ENCODE results near the gene IP6K1. TPM values are rescaled to one million over a fixed set of nuclear protein-coding genes. Genes with fewer than 3 reads are reported as not detected.
"Not testable (repeated sequence)": the region's sequence is repeated elsewhere in the genome, so short reads cannot be mapped to it uniquely, and the experiment has no call there.

IP6K1 gene
- total and polyA plus RNA-seq, 4 donors: 16.1 to 54.9 (median 32.5) TPM

GRCh38 chr3:49686769-49687423 lies 99.4 kb downstream of the IP6K1 start:
- 17 to 18% methylated on average over 29 to 44 of the region's 44 CpGs for WGBS, 2 donors
- not testable (repeated sequence) for H3K9me3 ChIP-seq (ENCODE audit: control insufficient read depth in 4 of 4, insufficient read depth in 3 of 4, low read length in 3 of 4); H3K4me3 ChIP-seq; H3K9ac ChIP-seq (ENCODE audit: insufficient read depth in 1 of 2, low read length in 2 of 2); H3K27me3 ChIP-seq (ENCODE audit: control insufficient read depth in 3 of 3, insufficient read depth in 3 of 3, low read length in 2 of 3); H3K27ac ChIP-seq (ENCODE audit: low read depth in 1 of 2, low read length in 1 of 2)
- H3K4me1 ChIP-seq (ENCODE audit: control insufficient read depth in 5 of 5, insufficient read depth in 5 of 5, low read length in 5 of 5): peaks cover 0 to 18% (median 6%) of the 10 kb centered on the region in 5 donors
- DNase-seq (peak; percentile 63 to 77 (median 63)), ATAC-seq (ENCODE audit: insufficient read depth, low FRiP score) (peak; percentile 67)
- H3K36me3 ChIP-seq (ENCODE audit: control insufficient read depth in 4 of 4, insufficient read depth in 4 of 4, low read length in 4 of 4): peaks cover 0 to 20% (median 9%) of the 10 kb centered on the region in 4 donors

- H3K9me3 ChIP-seq (ENCODE audit: control insufficient read depth in 4 of 4, insufficient read depth in 3 of 4, low read length in 3 of 4); H3K4me3 ChIP-seq; H3K27me3 ChIP-seq (ENCODE audit: control insufficient read depth in 3 of 3, insufficient read depth in 3 of 3, low read length in 2 of 3); H3K9ac ChIP-seq (ENCODE audit: insufficient read depth in 1 of 2, low read length in 2 of 2); H3K27ac ChIP-seq (ENCODE audit: low read depth in 1 of 2, low read length in 1 of 2): not testable (repeated sequence)
- peak; percentile 33 to 66 (median 63) for DNase-seq
- Histone ChIP-seq H3K36me3 (ENCODE audit: control insufficient read depth in 4 of 4, insufficient read depth in 4 of 4, low read length in 4 of 4) (peaks cover 0 to 21% (median 11%) of the 10 kb centered on the region in 4 donors), H3K4me1 (ENCODE audit: control insufficient read depth in 5 of 5, insufficient read depth in 5 of 5, low read length in 5 of 5) (peaks cover 0 to 18% (median 6%) of the 10 kb centered on the region in 5 donors)
- 1 to 3% methylated on average over 23 to 24 of the region's 29 CpGs for WGBS, 2 donors
- peak; percentile 59 for ATAC-seq (ENCODE audit: insufficient read depth, low FRiP score)
These were observed 100.0 kb downstream of the IP6K1 start for GRCh38 chr3:49686346-49686745.

- H3K27ac ChIP-seq (ENCODE audit: low read depth in 1 of 2, low read length in 1 of 2); ATAC-seq (ENCODE audit: insufficient read depth, low FRiP score); H3K9me3 ChIP-seq (ENCODE audit: control insufficient read depth in 4 of 4, insufficient read depth in 3 of 4, low read length in 3 of 4); H3K9ac ChIP-seq (ENCODE audit: insufficient read depth in 1 of 2, low read length in 2 of 2); DNase-seq; H3K27me3 ChIP-seq (ENCODE audit: control insufficient read depth in 3 of 3, insufficient read depth in 3 of 3, low read length in 2 of 3); H3K4me3 ChIP-seq: not testable (repeated sequence)
- Histone ChIP-seq H3K36me3 (ENCODE audit: control insufficient read depth in 4 of 4, insufficient read depth in 4 of 4, low read length in 4 of 4) (peaks cover 0 to 24% (median 14%) of the 10 kb centered on the region in 4 donors), H3K4me1 (ENCODE audit: control insufficient read depth in 5 of 5, insufficient read depth in 5 of 5, low read length in 5 of 5) (peaks cover 0 to 16% (median 6%) of the 10 kb centered on the region in 5 donors)
- WGBS, 2 donors: 15 to 20% methylated on average over 30 to 34 of the region's 36 CpGs
These were observed 100.5 kb downstream of the IP6K1 start for GRCh38 chr3:49685846-49686245.

GRCh38 chr3:49685103-49685502 lies 101.2 kb downstream of the IP6K1 start:
- H3K9me3 ChIP-seq (ENCODE audit: control insufficient read depth in 4 of 4, insufficient read depth in 3 of 4, low read length in 3 of 4); H3K27me3 ChIP-seq (ENCODE audit: control insufficient read depth in 3 of 3, insufficient read depth in 3 of 3, low read length in 2 of 3); H3K4me3 ChIP-seq; DNase-seq; H3K4me1 ChIP-seq (ENCODE audit: control insufficient read depth in 5 of 5, insufficient read depth in 5 of 5, low read length in 5 of 5); ATAC-seq (ENCODE audit: insufficient read depth, low FRiP score); H3K27ac ChIP-seq (ENCODE audit: low read depth in 1 of 2, low read length in 1 of 2); H3K9ac ChIP-seq (ENCODE audit: insufficient read depth in 1 of 2, low read length in 2 of 2): not testable (repeated sequence)
- peaks cover 5 to 32% (median 15%) of the 10 kb centered on the region in 4 donors for H3K36me3 ChIP-seq (ENCODE audit: control insufficient read depth in 4 of 4, insufficient read depth in 4 of 4, low read length in 4 of 4)
- WGBS, 2 donors: 92 to 96% methylated on average over 10 of the region's 10 CpGs

- not testable (repeated sequence) for H3K9ac ChIP-seq (ENCODE audit: insufficient read depth in 1 of 2, low read length in 2 of 2); H3K27ac ChIP-seq (ENCODE audit: low read depth in 1 of 2, low read length in 1 of 2); H3K9me3 ChIP-seq (ENCODE audit: control insufficient read depth in 4 of 4, insufficient read depth in 3 of 4, low read length in 3 of 4); H3K4me3 ChIP-seq; H3K4me1 ChIP-seq (ENCODE audit: control insufficient read depth in 5 of 5, insufficient read depth in 5 of 5, low read length in 5 of 5); ATAC-seq (ENCODE audit: insufficient read depth, low FRiP score); DNase-seq; H3K27me3 ChIP-seq (ENCODE audit: control insufficient read depth in 3 of 3, insufficient read depth in 3 of 3, low read length in 2 of 3)
- 91 to 95% methylated on average over 2 of the region's 2 CpGs for WGBS, 2 donors
- H3K36me3 ChIP-seq (ENCODE audit: control insufficient read depth in 4 of 4, insufficient read depth in 4 of 4, low read length in 4 of 4): peaks cover 8 to 38% (median 19%) of the 10 kb centered on the region in 4 donors
These were observed 101.9 kb downstream of the IP6K1 start for GRCh38 chr3:49684453-49684852.

GRCh38 chr3:49683162-49683561 lies 103.2 kb downstream of the IP6K1 start:
- Histone ChIP-seq H3K27ac (ENCODE audit: low read depth in 1 of 2, low read length in 1 of 2) (no peak overlapping the region), H3K4me1 (ENCODE audit: control insufficient read depth in 5 of 5, insufficient read depth in 5 of 5, low read length in 5 of 5) (peaks cover 0 to 1% (median 0%) of the 10 kb centered on the region in 5 donors), H3K36me3 (ENCODE audit: control insufficient read depth in 4 of 4, insufficient read depth in 4 of 4, low read length in 4 of 4) (peaks cover 13 to 51% (median 25%) of the 10 kb centered on the region in 4 donors), H3K9me3 (ENCODE audit: control insufficient read depth in 4 of 4, insufficient read depth in 3 of 4, low read length in 3 of 4) (peaks cover 0 to 3% (median 0%) of the 10 kb centered on the region in 4 donors), H3K4me3 (no peak overlapping the region), H3K27me3 (ENCODE audit: control insufficient read depth in 3 of 3, insufficient read depth in 3 of 3, low read length in 2 of 3) (peaks cover 0 to 3% (median 0%) of the 10 kb centered on the region in 3 donors), H3K9ac (ENCODE audit: insufficient read depth in 1 of 2, low read length in 2 of 2) (no peak overlapping the region)
- no peak for TF ChIP-seq CTCF (IDR thresholded peaks at IDR 0.05; ENCODE audit: control extremely low read depth, extremely low read depth)
- no peak for DNase-seq
- WGBS, 2 donors: 90 to 96% methylated on average over 6 of the region's 6 CpGs
- ATAC-seq (ENCODE audit: insufficient read depth, low FRiP score): no peak
